H9 (cell line): ENCODE measurements around the gene CT45A8. TPM values are rescaled to one million over a fixed set of nuclear protein-coding genes. Genes with fewer than 3 reads are reported as not detected.
"Not testable (repeated sequence)": the region's sequence is repeated elsewhere in the genome, so short reads cannot be mapped to it uniquely, and the experiment has no call there.

Experiments
- DNase-seq: peaks from one replicate; pipeline ENCODE4 v3.0.0-alpha.2; 2017
- H2AFZ ChIP-seq: one replicate; pipeline ENCODE4 v1.6.1; 2013; ENCODE audit warnings: mild to moderate bottlenecking, low read length, control low read depth, moderate library complexity
- H2AK5ac ChIP-seq: 2 replicates; pipeline ENCODE4 v1.6.1; 2013; ENCODE audit warnings: low read length, control low read depth, mixed read lengths; ENCODE audit not compliant: insufficient read length
- H2BK120ac ChIP-seq: one replicate; pipeline ENCODE4 v1.6.1; 2013; ENCODE audit warnings: low read depth, mild to moderate bottlenecking, low read length, control low read depth, inconsistent platforms; ENCODE audit not compliant: poor library complexity, severe bottlenecking
- H2BK12ac ChIP-seq: 2 replicates; pipeline ENCODE4 v1.6.1; 2013; ENCODE audit warnings: low read length, control low read depth, mixed read lengths, low read depth; ENCODE audit not compliant: insufficient read length
- H2BK15ac ChIP-seq: 2 replicates; pipeline ENCODE4 v1.6.1; 2013; ENCODE audit warnings: low read depth, low read length, control low read depth
- H2BK20ac ChIP-seq: one replicate; pipeline ENCODE4 v1.6.1; 2013; ENCODE audit warnings: low read depth, mild to moderate bottlenecking, low read length, control low read depth, inconsistent platforms; ENCODE audit not compliant: poor library complexity, severe bottlenecking
- H2BK5ac ChIP-seq: 2 replicates; pipeline ENCODE4 v1.6.1; 2013; ENCODE audit warnings: low read length, control low read depth, mixed read lengths; ENCODE audit not compliant: insufficient read length
- H3K14ac ChIP-seq: 2 replicates; pipeline ENCODE4 v1.6.1; 2013; ENCODE audit warnings: low read length, control low read depth; ENCODE audit not compliant: insufficient read depth
- H3K18ac ChIP-seq: 2 replicates; pipeline ENCODE4 v1.6.1; 2013; ENCODE audit warnings: low read depth, mild to moderate bottlenecking, mixed read lengths, low read length, control low read depth; ENCODE audit not compliant: insufficient read length
- H3K23ac ChIP-seq: 2 replicates; pipeline ENCODE4 v1.6.1; 2013; ENCODE audit warnings: low read length, control low read depth, mixed read lengths, low read depth; ENCODE audit not compliant: insufficient read length
- H3K23me2 ChIP-seq: 2 replicates; pipeline ENCODE4 v1.6.1; 2013; ENCODE audit warnings: low read depth, mild to moderate bottlenecking, mixed read lengths, low read length, control low read depth; ENCODE audit not compliant: insufficient read length, poor library complexity, severe bottlenecking
- H3K27ac ChIP-seq: 2 replicates; pipeline ENCODE4 v1.5.1; 2013; ENCODE audit warnings: low read length, control low read depth, mixed read lengths, low read depth; ENCODE audit not compliant: insufficient read length
- H3K27me3 ChIP-seq: 2 replicates; pipeline ENCODE4 v1.6.1; 2013; ENCODE audit warnings: low read length, control low read depth, inconsistent platforms; ENCODE audit not compliant: insufficient read depth
- H3K4ac ChIP-seq: 2 replicates; pipeline ENCODE4 v1.6.1; 2013; ENCODE audit warnings: low read depth, mild to moderate bottlenecking, control low read depth, inconsistent platforms, low read length, moderate library complexity
- H3K4me1 ChIP-seq: 2 replicates; pipeline ENCODE4 v1.6.1; 2013; ENCODE audit warnings: low read length, control low read depth, inconsistent platforms; ENCODE audit not compliant: insufficient read depth
- H3K4me2 ChIP-seq: 2 replicates; pipeline ENCODE4 v1.6.1; 2013; ENCODE audit warnings: low read length, control low read depth, mixed read lengths; ENCODE audit not compliant: insufficient read length, insufficient read depth
- H3K56ac ChIP-seq: 2 replicates; pipeline ENCODE4 v1.6.1; 2013; ENCODE audit warnings: low read depth, mild to moderate bottlenecking, mixed read lengths, low read length, control low read depth; ENCODE audit not compliant: insufficient read length
- H3K79me1 ChIP-seq: 2 replicates; pipeline ENCODE4 v1.6.1; 2013; ENCODE audit warnings: low read depth, mild to moderate bottlenecking, moderate library complexity, low read length, control low read depth, inconsistent platforms; ENCODE audit not compliant: insufficient read depth, poor library complexity, severe bottlenecking
- H3K79me2 ChIP-seq: 2 replicates; pipeline ENCODE4 v1.6.1; 2013; ENCODE audit warnings: low read length, control low read depth, inconsistent platforms; ENCODE audit not compliant: insufficient read depth
- H3K9ac ChIP-seq: 2 replicates; pipeline ENCODE4 v1.6.1; 2013; ENCODE audit warnings: low read length, control low read depth, mixed read lengths; ENCODE audit not compliant: insufficient read length; ENCODE audit errors: extremely low read depth
- H3K9me3 ChIP-seq: one replicate; pipeline ENCODE4 v1.6.1; 2013; ENCODE audit warnings: low read depth, low read length, inconsistent platforms; ENCODE audit not compliant: control insufficient read depth
- H3T11ph ChIP-seq: one replicate; pipeline ENCODE4 v1.6.1; 2013; ENCODE audit warnings: mild to moderate bottlenecking, low read length, control low read depth, inconsistent platforms
- H4K20me1 ChIP-seq: one replicate; pipeline ENCODE4 v1.6.1; 2013; ENCODE audit not compliant: control insufficient read depth, insufficient read length, insufficient read depth
- H4K5ac ChIP-seq: 2 replicates; pipeline ENCODE4 v1.6.1; 2013; ENCODE audit warnings: low read depth, mild to moderate bottlenecking, mixed read lengths, low read length, control low read depth; ENCODE audit not compliant: insufficient read length
- H4K8ac ChIP-seq: replicated peaks from 2 replicates; pipeline ENCODE4 v1.6.1; 2013; ENCODE audit warnings: low read length, control low read depth, mixed read lengths, low read depth; ENCODE audit not compliant: insufficient read length
- H4K91ac ChIP-seq: 2 replicates; pipeline ENCODE4 v1.6.1; 2013; ENCODE audit warnings: low read depth, mild to moderate bottlenecking, moderate library complexity, mixed read lengths, low read length, control low read depth; ENCODE audit not compliant: insufficient read length
- H3K27ac Mint-ChIP-seq, 3 experiments: 2 replicates in 2 of 3; 3 replicates in 1 of 3; pipeline ENCODE4 v1.8.0; 2020 to 2021; ENCODE audit warnings: mixed read lengths in 3 of 3, mild to moderate bottlenecking in 1 of 3, moderate library complexity in 1 of 3
- H3K27me3 Mint-ChIP-seq: 2 replicates; pipeline ENCODE4 v1.8.0; 2021; ENCODE audit warnings: low read depth, mild to moderate bottlenecking, moderate library complexity, mixed read lengths
- H3K36me3 Mint-ChIP-seq, 3 experiments: 2 replicates in 2 of 3; 3 replicates in 1 of 3; pipeline ENCODE4 v1.8.0; 2020 to 2021; ENCODE audit warnings: low read depth in 3 of 3, mixed read lengths in 3 of 3; ENCODE audit not compliant: insufficient read depth in 1 of 3
- H3K4me1 Mint-ChIP-seq, 2 experiments: 2 replicates each; pipeline ENCODE4 v1.8.0; 2020; ENCODE audit warnings: mixed read lengths in 2 of 2
- H3K4me3 Mint-ChIP-seq, 2 experiments: 2 replicates in 1 of 2; 3 replicates in 1 of 2; pipeline ENCODE4 v1.8.0; 2020 to 2021; ENCODE audit warnings: mild to moderate bottlenecking in 2 of 2, mixed read lengths in 2 of 2, moderate library complexity in 1 of 2
- H3K9me3 Mint-ChIP-seq, 2 experiments: 2 replicates in 1 of 2; 3 replicates in 1 of 2; pipeline ENCODE4 v1.8.0; 2020; ENCODE audit warnings: mild to moderate bottlenecking in 2 of 2, mixed read lengths in 2 of 2, moderate library complexity in 1 of 2
- WGBS: extraction: QIAGEN DNeasy Blood & Tissue Kit; methylation state at CpG from one replicate; pipeline ENCODE4 v1.1.7; 2013; ENCODE audit warnings: missing lambda C conversion rate, low lambda C conversion rate, mixed read lengths; ENCODE audit not compliant: insufficient read length; ENCODE audit errors: extremely low coverage; 5-methylcytosine and 5-hydroxymethylcytosine counted together
- total RNA-seq: library from RNA; stranded (reverse); gene quantifications from 2 replicates; pipeline ENCODE4 v1.2.1, GENCODE V29; 2021

CT45A8 gene
- total RNA-seq, 1 experiment from 2014 or later = not detected

GRCh38 chrX:135837180-135837579 lies 17.2 kb downstream of the CT45A8 start, which contains the start of gene CT45A7:
CT45A7 (minus strand) TSS chrX:135837280; CDS start chrX:135833533, 3,747 bp downstream.
- H3K79me2 ChIP-seq, H3K4me3 Mint-ChIP-seq, H3K56ac ChIP-seq, H4K20me1 ChIP-seq, H3K14ac ChIP-seq, H4K91ac ChIP-seq, H3K27ac ChIP-seq, H2BK5ac ChIP-seq, H3K23ac ChIP-seq, DNase-seq, H3K4me1 Mint-ChIP-seq, H3K4me1 ChIP-seq, H4K8ac ChIP-seq, H3K9me3 ChIP-seq, H2BK20ac ChIP-seq, H3T11ph ChIP-seq, H3K23me2 ChIP-seq, H3K4ac ChIP-seq, H3K9me3 Mint-ChIP-seq, H2BK15ac ChIP-seq, H3K9ac ChIP-seq, H4K5ac ChIP-seq, H3K18ac ChIP-seq, H2AK5ac ChIP-seq, H2AFZ ChIP-seq, H2BK12ac ChIP-seq, H3K4me2 ChIP-seq, H2BK120ac ChIP-seq, H3K79me1 ChIP-seq, H3K27ac Mint-ChIP-seq, H3K27me3 ChIP-seq, H3K36me3 Mint-ChIP-seq, H3K27me3 Mint-ChIP-seq: not testable (repeated sequence)
- no CpG with 5 or more reads among the region's 17 CpGs for WGBS

- H3K4me1 Mint-ChIP-seq, H2BK12ac ChIP-seq, H3K9me3 Mint-ChIP-seq, H3K4me1 ChIP-seq, H3K79me1 ChIP-seq, H3K79me2 ChIP-seq, H3K27ac Mint-ChIP-seq, H4K91ac ChIP-seq, H3K36me3 Mint-ChIP-seq, H3K9ac ChIP-seq, H2BK20ac ChIP-seq, H2BK120ac ChIP-seq, H3K23me2 ChIP-seq, H3K23ac ChIP-seq, H4K20me1 ChIP-seq, H3K9me3 ChIP-seq, H2AFZ ChIP-seq, H3K27ac ChIP-seq, H2BK15ac ChIP-seq, H3K4me3 Mint-ChIP-seq, H3K18ac ChIP-seq, H4K5ac ChIP-seq, H2AK5ac ChIP-seq, H3K27me3 Mint-ChIP-seq, DNase-seq, H3K14ac ChIP-seq, H4K8ac ChIP-seq, H3K56ac ChIP-seq, H2BK5ac ChIP-seq, H3K4ac ChIP-seq, H3T11ph ChIP-seq, H3K27me3 ChIP-seq, H3K4me2 ChIP-seq: not testable (repeated sequence)
- WGBS = no CpG with 5 or more reads among the region's 17 CpGs
These were observed 34.4 kb downstream of the CT45A8 start, which contains the start of gene CT45A2 for GRCh38 chrX:135819912-135820311. CT45A2 (minus strand) TSS chrX:135820012; CDS start chrX:135816265, 3,747 bp downstream.
